Psoas muscle (tissue), 8 donors: ENCODE data around the gene MXRA7. TPM values are rescaled to one million over a fixed set of nuclear protein-coding genes. Genes with fewer than 3 reads are reported as not detected.

Source experiments
- ATAC-seq, 4 donors: fragments of 200-7000 bp; cut with Tn5 transposase; one replicate each; pipeline ENCODE4 v1.9.1; 2020; ENCODE audit warnings: moderate library complexity in 3 of 4, mild to moderate bottlenecking in 2 of 4
- DNase-seq, 2 donors: peaks; one replicate each; pipeline ENCODE4 v3.0.0-alpha.2; 2020
- H3K27ac ChIP-seq: fragments of 200-600 bp; one replicate; pipeline ENCODE4 v1.8.0; 2022
- H3K27me3 ChIP-seq, 3 donors: fragments of 200-600 bp in 1 of 3; one replicate each; pipeline versions ENCODE4 v1.6.1 to v1.8.0; 2013 to 2022; ENCODE audit warnings: low read length in 2 of 3, mild to moderate bottlenecking in 2 of 3, moderate library complexity in 1 of 3; ENCODE audit not compliant: insufficient read depth in 3 of 3
- H3K36me3 ChIP-seq, 2 donors: fragments of 200-600 bp in 1 of 2; one replicate each; pipeline versions ENCODE4 v1.6.1 to v1.8.0; 2013 to 2022; ENCODE audit warnings: low read depth in 1 of 2, mild to moderate bottlenecking in 1 of 2, moderate library complexity in 1 of 2; ENCODE audit not compliant: insufficient read depth in 1 of 2
- H3K4me1 ChIP-seq: fragments of 200-600 bp; one replicate; pipeline ENCODE4 v1.8.0; 2022
- H3K4me3 ChIP-seq: fragments of 200-600 bp; one replicate; pipeline ENCODE4 v1.8.0; 2022; ENCODE audit warnings: mild to moderate bottlenecking
- H3K9me3 ChIP-seq: fragments of 200-600 bp; one replicate; pipeline ENCODE4 v1.8.0; 2022
- WGBS, 3 donors: extraction: QIAGEN DNeasy Blood & Tissue Kit; methylation state at CpG; one replicate each; pipeline versions ENCODE4 v1.1.6 to v1.1.7; 2013; 5-methylcytosine and 5-hydroxymethylcytosine counted together
- intact Hi-C, 2 donors: fragments of 100-400 bp; cut with DNase I; formaldehyde crosslinking; loops; one replicate each; pipeline versions ENCODE4 v1.11.0 to v1.14.2; 2022
- polyA plus RNA-seq, 3 donors: library from polyadenylated mRNA; stranded (reverse); fragments of 200-250 nt; gene quantifications; one replicate each; pipeline ENCODE4 v1.2.3, GENCODE V29; 2013
- total RNA-seq, 4 donors: library from RNA; stranded (reverse); fragmentation: NEBNext Ultra II Directional in 2 of 4; extraction: Animal tissue kit (Norgen Biotek cat#: 25700) in 2 of 4; gene quantifications; one replicate each; pipeline versions ENCODE4 v1.2.1 to v1.2.4, GENCODE V29; 2021 to 2023
- TF ChIP-seq, protein P1 (sequence below): fragments of 200-600 bp; IDR thresholded peaks from one replicate; pipeline ENCODE4 v1.8.0; 2022; ENCODE audit warnings: antibody characterized with exemption
- donor health status: healthy with polysubstance abuse.
- donor health status: DM: no; HTN: no; CAD: no; lungs with moderate emphysema.
- donor health status: Bipolar disorder and iron deficiency.
- donor health status: healthy.
- donor health status: DM: yes; HTN: yes; CAD: no.
- donor health status: DM: no; HTN: no; CAD: no.
- donor health status: DM: no; HTN: no; CAD: no.
- donor health status: DM: yes; HTN: yes; CAD: no.

MXRA7 gene
- total and polyA plus RNA-seq, 7 donors = 34.6 to 75.1 (median 43.2) TPM

DNA sequence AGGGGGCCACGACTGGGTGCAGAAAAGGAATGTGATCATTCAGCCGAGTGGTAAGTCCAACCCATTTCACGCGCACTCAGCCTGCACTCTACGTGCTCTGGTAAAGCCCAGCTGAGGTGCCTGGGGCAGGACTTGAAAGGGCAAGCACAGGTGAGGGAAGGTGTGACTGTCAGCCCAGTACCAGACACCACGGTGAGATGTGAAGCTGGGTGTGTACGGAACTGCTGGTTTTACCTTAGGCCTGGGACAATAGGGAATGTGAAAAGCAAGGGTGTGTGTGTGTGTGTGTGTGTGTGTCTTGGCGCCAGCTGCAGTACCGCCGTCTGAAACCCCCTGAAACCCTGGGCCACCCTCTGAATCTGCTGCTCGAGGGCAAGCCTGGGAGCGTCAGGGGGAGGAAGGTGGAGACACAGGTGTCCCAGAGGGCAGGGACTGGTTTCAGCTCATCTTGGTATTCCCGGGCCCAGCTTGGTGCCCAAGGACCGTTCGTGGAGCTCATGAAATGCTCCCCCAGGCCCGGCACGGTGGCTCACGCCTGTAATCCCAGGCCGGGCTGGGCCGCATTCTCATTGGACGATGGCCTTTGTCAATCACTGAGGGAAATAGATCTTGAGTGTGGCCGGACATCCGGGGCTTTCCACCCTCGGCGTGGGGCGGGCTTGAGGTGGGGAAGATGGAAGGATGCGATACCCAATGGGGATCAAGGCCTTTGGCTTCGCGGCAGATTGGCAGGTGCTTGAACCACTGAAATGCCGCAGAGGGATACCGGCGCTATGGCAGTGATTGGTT lies 39.4 kb downstream of the MXRA7 start:
- DNase-seq (peak; percentile 100), ATAC-seq (peak; percentile 98 to 99 (median 99))
- WGBS, 3 donors = 12 to 18% (median 16%) methylated on average over 32 of the region's 32 CpGs
- intact Hi-C loops = no loop called here
- Histone ChIP-seq H3K27me3 (peaks cover 0 to 1% (median 0%) of the 10 kb centered on the region in 3 donors), H3K27ac (peak overlapping the region; percentile 87), H3K4me3 (peak overlapping the region; percentile 74), H3K4me1 (peaks cover 7% of the 10 kb centered on the region), H3K9me3 (no peaks in the 10 kb centered on the region), H3K36me3 (no peaks in the 10 kb centered on the region)
- TF ChIP-seq, protein P1, sequence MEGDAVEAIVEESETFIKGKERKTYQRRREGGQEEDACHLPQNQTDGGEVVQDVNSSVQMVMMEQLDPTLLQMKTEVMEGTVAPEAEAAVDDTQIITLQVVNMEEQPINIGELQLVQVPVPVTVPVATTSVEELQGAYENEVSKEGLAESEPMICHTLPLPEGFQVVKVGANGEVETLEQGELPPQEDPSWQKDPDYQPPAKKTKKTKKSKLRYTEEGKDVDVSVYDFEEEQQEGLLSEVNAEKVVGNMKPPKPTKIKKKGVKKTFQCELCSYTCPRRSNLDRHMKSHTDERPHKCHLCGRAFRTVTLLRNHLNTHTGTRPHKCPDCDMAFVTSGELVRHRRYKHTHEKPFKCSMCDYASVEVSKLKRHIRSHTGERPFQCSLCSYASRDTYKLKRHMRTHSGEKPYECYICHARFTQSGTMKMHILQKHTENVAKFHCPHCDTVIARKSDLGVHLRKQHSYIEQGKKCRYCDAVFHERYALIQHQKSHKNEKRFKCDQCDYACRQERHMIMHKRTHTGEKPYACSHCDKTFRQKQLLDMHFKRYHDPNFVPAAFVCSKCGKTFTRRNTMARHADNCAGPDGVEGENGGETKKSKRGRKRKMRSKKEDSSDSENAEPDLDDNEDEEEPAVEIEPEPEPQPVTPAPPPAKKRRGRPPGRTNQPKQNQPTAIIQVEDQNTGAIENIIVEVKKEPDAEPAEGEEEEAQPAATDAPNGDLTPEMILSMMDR = no peak

DNA sequence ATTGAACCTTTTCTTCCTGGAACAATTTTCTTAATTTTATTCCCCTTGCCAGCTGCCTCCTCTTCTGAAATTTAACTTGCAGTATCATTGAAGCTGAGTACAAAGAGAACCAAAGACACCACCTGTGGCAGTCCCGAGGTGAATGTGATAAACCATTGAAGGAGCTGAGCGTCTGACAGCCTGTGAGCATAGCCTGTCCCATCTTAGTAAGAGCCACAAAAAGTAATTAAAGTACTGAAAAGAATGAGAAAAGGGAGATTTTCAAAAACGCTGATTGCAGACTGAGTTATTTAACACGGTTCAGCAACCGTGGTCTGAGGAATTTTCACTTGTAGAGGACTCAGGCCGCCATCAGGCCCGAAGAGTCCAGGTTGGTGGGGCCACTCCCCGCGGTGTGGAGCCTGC lies 40.0 kb downstream of the MXRA7 start:
- ATAC-seq (no peak), DNase-seq (no peak)
- 63 to 65% (median 65%) methylated on average over 9 of the region's 9 CpGs for WGBS, 3 donors
- peak overlapping the region; percentile 87 for H3K27ac ChIP-seq
- intact Hi-C loops = no loop called here
- TF ChIP-seq, protein P1 = no peak
- no peaks in the 10 kb centered on the region for H3K36me3 ChIP-seq
- no peaks in the 10 kb centered on the region for H3K9me3 ChIP-seq
- H3K27me3 ChIP-seq = peaks cover 0 to 1% (median 0%) of the 10 kb centered on the region in 3 donors
- H3K4me3 ChIP-seq = peak overlapping the region; percentile 74
- H3K4me1 ChIP-seq = peaks cover 7% of the 10 kb centered on the region

DNA sequence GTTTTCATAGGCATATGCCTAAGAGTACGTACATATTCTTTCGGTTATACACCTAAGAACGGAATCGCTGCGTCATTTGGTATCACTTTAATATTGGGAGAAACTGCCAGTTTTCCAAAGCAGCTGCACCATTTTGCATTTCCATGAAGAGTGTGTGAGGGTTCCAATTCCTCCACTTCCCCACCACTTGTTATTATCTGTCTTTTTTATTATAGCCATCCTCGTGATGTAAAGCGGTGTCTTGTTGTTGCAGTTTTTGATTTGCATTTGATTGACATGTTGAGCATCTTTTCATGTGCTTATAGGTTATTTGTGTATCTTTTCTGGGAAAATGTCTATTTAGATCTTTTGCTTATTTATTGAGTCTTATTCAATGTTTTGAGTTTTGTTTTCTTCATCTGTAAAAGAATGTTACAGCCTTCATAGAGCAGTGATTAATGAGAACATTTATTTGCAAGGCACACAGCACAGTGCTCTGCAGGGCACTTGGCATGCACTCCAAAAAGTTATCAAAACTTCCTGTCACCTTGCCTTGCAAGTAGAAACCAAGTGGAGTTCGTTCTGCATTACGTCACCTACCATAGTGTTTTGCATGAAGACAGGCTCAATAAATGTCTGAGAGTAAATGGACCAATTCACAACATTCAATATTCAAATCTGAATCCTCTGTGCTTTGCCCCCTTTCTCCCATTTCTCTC lies 40.6 kb downstream of the MXRA7 start:
- Histone ChIP-seq H3K27me3 (peaks cover 0 to 1% (median 0%) of the 10 kb centered on the region in 3 donors), H3K27ac (no peak overlapping the region), H3K4me1 (peaks cover 7% of the 10 kb centered on the region), H3K9me3 (no peaks in the 10 kb centered on the region), H3K4me3 (no peak overlapping the region), H3K36me3 (no peaks in the 10 kb centered on the region)
- 93 to 94% (median 93%) methylated on average over 9 of the region's 9 CpGs for WGBS, 3 donors
- TF ChIP-seq, protein P1 = no peak
- ATAC-seq (no peak), DNase-seq (no peak)
- intact Hi-C loops = no loop called here

DNA sequence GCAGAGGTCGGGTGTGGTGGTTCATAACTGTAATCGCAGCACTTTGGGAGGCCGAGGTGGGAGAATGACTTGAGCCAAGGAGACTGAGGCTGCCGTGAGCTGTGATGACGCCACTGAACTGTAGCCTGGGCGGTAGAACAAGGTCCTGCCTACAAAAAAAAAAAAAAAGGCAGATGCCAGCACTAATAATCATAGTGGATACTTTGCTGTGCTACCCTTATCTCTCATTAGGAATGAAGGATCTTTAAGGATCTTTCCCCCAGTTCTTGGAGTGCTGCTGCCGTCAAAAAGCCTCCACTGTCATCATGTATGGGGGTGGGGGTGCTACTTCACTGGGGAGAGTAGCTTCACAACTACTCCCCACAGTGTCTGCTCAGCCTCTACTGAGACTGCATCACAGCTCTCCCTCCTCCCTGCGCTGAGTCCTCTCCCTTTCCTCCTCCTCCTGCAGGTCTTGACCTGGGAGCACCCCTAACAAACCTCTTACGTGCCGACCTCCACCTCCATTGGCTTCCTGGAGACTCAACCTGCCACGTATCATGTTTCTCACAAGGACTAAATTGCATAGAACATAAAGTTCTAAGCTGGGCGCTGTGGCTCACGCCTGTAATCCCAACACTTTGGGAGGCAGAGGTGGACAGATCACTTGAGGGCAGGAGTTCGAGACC lies 42.8 kb downstream of the MXRA7 start:
- WGBS, 3 donors = 53 to 68% (median 54%) methylated on average over 14 of the region's 14 CpGs
- no peak for ATAC-seq
- TF ChIP-seq, protein P1 = no peak
- no peak for DNase-seq
- H3K36me3 ChIP-seq = no peaks in the 10 kb centered on the region
- intact Hi-C loops = no loop called here
- no peak overlapping the region for H3K27ac ChIP-seq
- H3K9me3 ChIP-seq = no peaks in the 10 kb centered on the region
- peaks cover 0 to 1% (median 0%) of the 10 kb centered on the region in 3 donors for H3K27me3 ChIP-seq
- no peak overlapping the region for H3K4me3 ChIP-seq
- H3K4me1 ChIP-seq = peaks cover 7% of the 10 kb centered on the region
